ENCODE measurements around the gene ZNF274.
"Not testable (repeated sequence)": the region's sequence is repeated elsewhere in the genome, so short reads cannot be mapped to it uniquely, and the experiment has no call there.

The ZNF274 gene

GRCh38 chr19:58182989-58183816, at the start of gene ZNF274:
Gene ZNF274 (plus strand): TSS chr19:58183061. CDS start chr19:58183966, 905 bp downstream.
- DNase-seq (ENCODE audit: low spot score): peak; percentile 83

GRCh38 chr19:58134244-58134643, 48.6 kb upstream of the ZNF274 start:
- no peak for DNase-seq (ENCODE audit: low spot score)

- DNase-seq (ENCODE audit: low spot score): no peak
Measured at GRCh38 chr19:58145849-58146248, 37.0 kb upstream of the ZNF274 start.

GRCh38 chr19:58147475-58147874, 35.4 kb upstream of the ZNF274 start:
- not testable (repeated sequence) for DNase-seq (ENCODE audit: low spot score)

GRCh38 chr19:58150328-58150921, 32.4 kb upstream of the ZNF274 start, which contains the start of gene ZNF329:
Gene ZNF329 (minus strand): TSS chr19:58150789. CDS start chr19:58129503, 21,286 bp downstream.
- peak; percentile 55 for DNase-seq (ENCODE audit: low spot score)

GRCh38 chr19:58153386-58153785, 29.5 kb upstream of the ZNF274 start:
- DNase-seq (ENCODE audit: low spot score): no peak

GRCh38 chr19:58154287-58154678, 28.6 kb upstream of the ZNF274 start:
- DNase-seq (ENCODE audit: low spot score): peak; percentile 11

- peak; percentile 88 for DNase-seq (ENCODE audit: low spot score)
Measured at GRCh38 chr19:58154679-58155648, 27.9 kb upstream of the ZNF274 start.

- no peak for DNase-seq (ENCODE audit: low spot score)
Measured at GRCh38 chr19:58157045-58157728, 25.7 kb upstream of the ZNF274 start.

- no peak for DNase-seq (ENCODE audit: low spot score)
Measured at GRCh38 chr19:58166268-58166667, 16.6 kb upstream of the ZNF274 start.

- no peak for DNase-seq (ENCODE audit: low spot score)
Measured at GRCh38 chr19:58166708-58167280, 16.1 kb upstream of the ZNF274 start.

- DNase-seq (ENCODE audit: low spot score): no peak
Measured at GRCh38 chr19:58170860-58171259, 12.0 kb upstream of the ZNF274 start.

GRCh38 chr19:58181902-58182576, 822 bp upstream of the ZNF274 start:
- no peak for DNase-seq (ENCODE audit: low spot score)

- no peak for DNase-seq (ENCODE audit: low spot score)
Measured at GRCh38 chr19:58182577-58182988, 278 bp upstream of the ZNF274 start.

GRCh38 chr19:58183817-58184215, 955 bp downstream of the ZNF274 start:
- DNase-seq (ENCODE audit: low spot score): no peak

- DNase-seq (ENCODE audit: low spot score): no peak
Measured at GRCh38 chr19:58196901-58197616, 14.2 kb downstream of the ZNF274 start.

- DNase-seq (ENCODE audit: low spot score): no peak
Measured at GRCh38 chr19:58203814-58204475, 21.1 kb downstream of the ZNF274 start.

- DNase-seq (ENCODE audit: low spot score): no peak
Measured at GRCh38 chr19:58204566-58204965, 21.7 kb downstream of the ZNF274 start.

GRCh38 chr19:58209577-58209976, 26.7 kb downstream of the ZNF274 start:
- DNase-seq (ENCODE audit: low spot score): no peak
